ENCODE results near the gene ACADS.
A peak's percentile ranks its signal among the peaks of the same experiment; 100 is the strongest.

ACADS gene

DNA sequence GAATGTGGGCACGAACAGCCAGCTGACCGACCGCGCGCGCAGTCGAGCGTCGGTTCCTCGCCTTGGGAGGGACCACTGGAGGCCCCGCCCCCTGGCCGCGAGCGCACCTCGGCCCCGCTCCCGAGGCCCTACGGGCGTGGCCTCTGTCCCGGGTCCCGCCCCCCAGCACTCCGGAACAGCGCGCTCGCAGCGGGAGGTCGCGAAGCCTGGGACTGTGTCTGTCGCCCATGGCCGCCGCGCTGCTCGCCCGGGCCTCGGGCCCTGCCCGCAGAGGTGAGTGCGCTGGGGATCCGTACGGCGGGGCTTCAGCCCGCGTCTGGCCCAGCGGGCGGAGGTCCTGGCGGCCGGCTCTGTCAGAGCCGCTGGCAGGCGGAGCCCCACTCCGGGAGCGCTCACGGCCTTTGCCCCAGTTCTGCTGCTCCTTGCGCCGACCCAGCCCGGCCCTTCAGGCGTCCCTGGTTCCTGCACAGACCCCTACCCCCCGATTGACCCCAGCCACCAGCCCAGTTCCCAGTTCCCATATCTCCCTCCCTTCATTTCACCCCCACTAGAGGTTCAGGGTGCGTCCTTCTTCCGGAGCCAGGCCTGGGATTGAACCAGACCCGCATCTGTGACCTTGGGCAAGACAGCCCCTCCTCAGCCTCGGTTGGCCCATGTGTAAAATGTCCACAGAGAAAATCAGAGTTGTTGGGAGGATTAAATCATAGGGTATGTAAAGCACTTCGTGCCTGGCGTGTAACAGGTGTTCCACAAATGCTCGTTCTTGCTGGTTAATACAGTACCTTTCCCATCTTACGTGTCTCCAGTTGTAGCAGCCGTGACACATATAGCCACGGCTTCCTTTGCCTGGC, at the start of gene ACADS:
Gene ACADS (plus strand): TSS at position 168 of the 851 bp plus-strand sequence. CDS start 60 bp downstream, at position 228.
- DNase-seq (ENCODE audit: low read depth in 2 of 2) = peak; percentile 85 to 88

DNA sequence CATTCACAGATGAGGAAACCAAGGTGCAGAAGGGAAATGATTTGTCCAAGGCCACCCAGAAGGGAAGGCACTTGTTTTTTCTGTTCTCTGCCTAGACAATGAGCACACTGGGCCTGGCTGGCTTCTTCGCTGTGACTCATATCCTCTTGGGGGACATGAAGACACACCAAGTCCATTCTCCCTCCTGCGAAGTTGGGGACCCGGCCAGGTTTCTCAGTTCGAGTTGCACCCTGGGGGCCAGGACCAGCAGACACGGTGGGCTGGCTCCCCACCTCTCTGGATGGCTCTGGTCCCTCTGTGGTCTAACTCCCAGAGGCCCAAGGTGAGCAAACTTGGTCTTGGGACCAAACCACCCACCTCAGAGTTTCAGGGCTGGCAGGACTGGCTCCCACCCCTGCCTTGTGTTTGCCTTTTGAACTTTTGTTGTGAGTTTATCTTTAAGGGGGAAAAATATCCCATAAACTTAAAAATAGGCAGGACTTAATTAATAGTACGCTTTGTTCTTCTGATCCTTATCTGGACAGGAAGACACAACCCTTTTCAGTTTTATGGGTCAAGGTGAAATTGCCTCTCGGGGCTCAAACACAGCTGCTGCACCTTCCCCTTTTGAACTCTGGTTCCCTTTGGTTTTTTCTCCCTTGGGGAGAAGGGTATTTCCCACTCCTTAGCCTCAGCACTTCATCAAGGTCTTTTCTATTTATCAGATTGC, 47.7 kb upstream of the ACADS start:
- no peak for DNase-seq (ENCODE audit: low read depth in 2 of 2)

- no peak for DNase-seq (ENCODE audit: low read depth in 2 of 2)
These were observed 47.1 kb upstream of the ACADS start for GRCh38 chr12:120678572-120678971.

DNA sequence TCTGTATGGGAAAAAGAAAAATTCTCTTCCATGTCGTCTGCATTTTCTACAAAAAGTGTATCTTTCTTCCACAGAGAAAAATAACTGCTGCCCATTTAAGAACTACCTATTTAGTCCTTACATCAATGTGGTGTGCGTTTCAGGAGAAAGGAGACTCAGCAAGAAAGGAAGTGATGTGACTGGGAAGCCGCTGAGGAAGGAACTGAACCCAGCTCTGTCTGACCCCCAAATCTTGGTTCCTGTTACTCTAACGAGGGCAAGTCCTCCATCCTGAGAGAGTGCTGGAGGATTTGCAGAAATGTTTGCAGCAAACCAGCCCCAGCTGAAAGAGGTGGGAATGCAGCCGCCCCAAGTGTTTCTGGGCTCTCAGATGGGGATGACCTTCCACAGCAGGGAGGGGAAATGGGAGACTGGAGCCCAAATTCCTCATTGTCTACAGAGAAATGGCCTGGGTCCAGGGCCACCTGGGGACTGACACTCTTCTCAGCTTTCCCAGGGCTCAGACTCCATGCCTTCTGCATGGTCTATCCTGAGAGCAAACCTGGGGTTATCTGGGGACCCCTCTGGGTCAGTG, 45.4 kb upstream of the ACADS start:
- no peak for DNase-seq (ENCODE audit: low read depth in 2 of 2)

- no peak for DNase-seq (ENCODE audit: low read depth in 2 of 2)
These were observed 41.1 kb upstream of the ACADS start for GRCh38 chr12:120684523-120684932.

- no peak for DNase-seq (ENCODE audit: low read depth in 2 of 2)
These were observed 40.1 kb upstream of the ACADS start for GRCh38 chr12:120685522-120685921.

- peak; percentile 94 to 95 for DNase-seq (ENCODE audit: low read depth in 2 of 2)
These were observed 39.4 kb upstream of the ACADS start for GRCh38 chr12:120686151-120686689.

DNA sequence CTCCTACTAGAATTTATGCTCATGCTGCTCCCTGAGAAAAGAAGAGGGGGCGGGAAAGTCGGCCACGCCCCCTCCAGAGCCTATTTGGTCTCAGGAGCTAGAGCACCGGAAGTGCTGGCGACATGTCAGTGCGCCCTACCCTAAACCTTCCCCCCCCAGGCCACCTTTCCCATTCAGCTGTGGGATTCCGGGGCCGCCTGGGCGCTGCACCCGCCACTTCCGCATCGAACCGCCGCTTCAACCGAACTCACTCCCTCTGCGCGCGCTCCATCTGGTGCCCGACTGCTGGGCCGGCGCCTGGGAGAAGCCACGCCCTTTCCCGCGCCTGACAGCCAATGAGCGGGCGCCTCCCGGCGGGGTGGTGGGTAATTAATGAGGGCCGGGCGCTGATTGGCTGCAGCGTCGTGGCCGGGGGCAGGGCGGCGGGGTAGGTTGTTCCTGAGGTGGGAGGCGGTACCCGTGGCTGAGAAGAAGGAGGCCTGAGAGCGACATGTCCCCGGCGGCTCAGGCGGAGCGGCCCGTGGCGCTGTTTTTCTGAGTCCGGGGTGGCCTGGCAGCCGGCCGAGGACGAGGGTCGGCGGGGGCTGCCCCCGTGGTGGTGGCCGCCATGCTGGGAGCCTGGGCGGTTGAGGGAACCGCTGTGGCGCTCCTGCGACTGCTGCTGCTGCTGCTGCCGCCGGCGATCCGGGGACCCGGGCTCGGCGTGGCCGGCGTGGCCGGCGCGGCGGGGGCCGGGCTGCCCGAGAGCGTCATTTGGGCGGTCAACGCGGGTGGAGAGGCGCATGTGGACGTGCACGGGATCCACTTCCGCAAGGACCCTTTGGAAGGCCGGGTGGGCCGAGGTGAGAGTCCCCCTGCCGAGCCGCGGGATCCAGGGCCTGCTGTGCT, 38.7 kb upstream of the ACADS start, which contains the start of gene MLEC:
Gene MLEC (plus strand): TSS at position 460 of the 888 bp plus-strand sequence. CDS start 148 bp downstream, at position 608.
- DNase-seq (ENCODE audit: low read depth in 2 of 2) = peak; percentile 97 to 99

GRCh38 chr12:120687578-120688289, 37.9 kb upstream of the ACADS start:
- peak in 1 of 2 donors; percentile 22 for DNase-seq (ENCODE audit: low read depth in 2 of 2)

DNA sequence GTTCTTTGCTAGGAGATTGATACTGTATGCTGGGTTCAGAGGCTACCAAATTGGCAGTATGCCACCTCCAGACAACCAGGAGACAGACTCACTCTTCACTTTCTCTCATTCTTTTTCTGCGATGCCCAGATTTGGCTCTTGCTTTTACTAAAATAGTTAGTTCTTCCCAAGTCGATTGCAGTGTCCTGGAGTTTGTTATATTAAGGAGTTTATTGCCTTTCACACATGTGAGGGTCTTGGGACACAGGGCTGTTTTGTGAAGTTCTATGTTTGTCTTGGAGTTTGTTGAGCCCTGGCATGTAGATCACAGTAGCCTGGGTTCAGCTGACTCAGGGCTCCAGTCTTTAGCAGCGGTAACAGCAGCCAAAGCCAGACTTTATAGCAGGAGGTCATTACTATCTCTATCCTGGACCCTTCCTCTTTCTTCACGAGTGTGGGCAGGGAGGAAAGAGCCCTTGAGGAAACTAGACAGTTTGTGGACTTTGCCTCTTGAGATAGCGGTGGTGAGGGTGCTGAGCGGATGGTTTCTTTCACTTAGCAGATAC, 37.0 kb upstream of the ACADS start:
- no peak for DNase-seq (ENCODE audit: low read depth in 2 of 2)

- no peak for DNase-seq (ENCODE audit: low read depth in 2 of 2)
These were observed 36.1 kb upstream of the ACADS start for GRCh38 chr12:120689397-120690082.

DNA sequence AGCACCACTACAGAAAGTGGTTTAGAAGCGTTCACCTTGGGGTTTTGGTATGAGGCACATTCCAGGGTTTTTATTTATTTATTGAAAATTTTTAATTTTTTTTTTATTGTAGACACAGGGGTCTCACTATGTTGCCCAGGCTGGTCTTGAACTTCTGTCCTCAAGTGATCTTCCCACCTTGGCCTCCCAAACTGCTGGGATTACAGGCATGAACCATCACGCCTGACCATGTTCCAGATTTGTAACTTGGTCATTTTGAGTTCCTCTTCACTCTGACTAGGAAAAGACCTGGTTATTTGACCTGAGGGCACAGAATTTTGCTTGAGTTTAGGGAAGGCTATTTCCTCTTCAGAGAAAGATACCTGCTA, 35.6 kb upstream of the ACADS start:
- DNase-seq (ENCODE audit: low read depth in 2 of 2) = no peak

DNA sequence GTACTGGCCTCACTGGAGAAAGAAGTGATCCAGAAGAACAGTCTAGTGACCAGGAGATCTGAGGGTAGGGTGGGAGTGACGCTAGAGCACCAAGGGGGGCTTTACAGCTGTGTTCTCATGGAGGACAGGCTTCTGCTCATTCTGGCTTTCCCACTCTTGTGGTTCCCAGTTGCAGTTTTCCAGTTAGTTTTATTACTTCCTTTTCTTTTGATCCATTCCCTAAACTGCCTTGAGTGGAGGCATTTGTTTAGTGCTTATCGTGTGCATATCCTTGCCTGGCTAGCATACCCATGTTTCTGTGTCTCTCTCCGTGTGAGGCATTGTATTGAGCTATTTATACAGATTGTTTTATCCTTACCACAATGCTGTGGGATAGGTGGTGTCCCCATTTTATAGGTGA, 34.6 kb upstream of the ACADS start:
- DNase-seq (ENCODE audit: low read depth in 2 of 2) = no peak

GRCh38 chr12:120692524-120693033, 33.0 kb upstream of the ACADS start:
- no peak for DNase-seq (ENCODE audit: low read depth in 2 of 2)

GRCh38 chr12:120693848-120694247, 31.8 kb upstream of the ACADS start:
- DNase-seq (ENCODE audit: low read depth in 2 of 2) = no peak

DNA sequence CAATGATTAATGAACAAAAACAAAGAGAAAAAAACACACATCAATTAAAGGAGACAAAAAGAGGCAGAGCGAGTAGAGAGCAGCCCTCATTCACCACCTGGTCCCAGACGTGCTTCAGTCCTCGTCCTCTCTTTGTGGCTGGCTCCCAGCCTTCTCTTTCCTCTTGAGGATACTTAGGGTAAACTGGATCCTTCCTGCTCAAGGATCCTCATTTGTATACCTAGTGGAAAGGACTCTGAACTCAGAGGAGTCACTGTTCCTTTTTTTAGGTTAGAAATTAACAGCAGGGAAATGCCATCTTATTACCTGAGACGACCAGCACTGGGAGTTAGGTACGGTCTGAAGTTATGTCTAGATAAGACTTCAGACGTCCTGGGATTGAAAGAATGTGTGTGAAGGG, 29.0 kb upstream of the ACADS start:
- no peak for DNase-seq (ENCODE audit: low read depth in 2 of 2)

DNA sequence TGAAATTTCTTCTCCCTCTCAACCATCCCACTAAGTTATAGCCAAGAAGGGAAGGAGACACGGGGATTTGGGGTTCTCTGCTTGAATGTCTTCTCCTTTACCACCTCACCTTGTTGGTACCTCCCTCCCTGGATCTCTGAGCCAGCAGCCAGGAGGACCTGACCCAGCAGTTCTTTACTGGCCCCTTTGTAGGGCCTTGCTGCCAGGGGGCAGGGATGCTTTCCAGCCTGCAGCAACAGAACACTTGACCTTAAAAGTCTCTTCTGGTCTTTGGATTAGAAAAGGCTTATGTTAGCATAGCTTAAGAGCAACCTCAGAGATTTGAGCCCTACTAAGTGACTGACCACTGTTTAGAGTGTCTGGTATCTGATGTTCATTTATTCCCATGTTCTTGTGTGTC, 28.3 kb upstream of the ACADS start:
- no peak for DNase-seq (ENCODE audit: low read depth in 2 of 2)

- no peak for DNase-seq (ENCODE audit: low read depth in 2 of 2)
These were observed 27.0 kb upstream of the ACADS start for GRCh38 chr12:120698665-120699064.

DNA sequence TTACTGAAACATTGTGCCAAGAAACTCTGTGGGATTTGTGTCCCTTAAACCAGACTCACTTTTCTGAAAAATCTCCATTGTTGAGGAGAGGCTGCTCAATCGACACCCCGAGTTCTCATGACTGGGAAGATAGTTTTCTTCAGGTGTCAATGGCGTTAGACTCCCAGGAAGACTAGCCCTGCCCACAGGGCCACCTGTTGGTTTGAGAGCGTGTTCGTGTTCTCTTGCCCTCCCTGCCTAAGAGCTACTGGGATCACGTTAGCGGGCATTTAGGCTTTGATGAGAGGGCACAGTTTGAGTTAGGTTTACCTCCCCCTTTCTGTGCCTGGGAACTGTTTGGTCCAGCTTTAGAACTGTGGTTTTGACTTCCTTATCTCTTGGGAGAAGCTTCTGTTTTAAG, 26.1 kb upstream of the ACADS start:
- no peak for DNase-seq (ENCODE audit: low read depth in 2 of 2)

GRCh38 chr12:120700886-120701285, 24.7 kb upstream of the ACADS start:
- no peak for DNase-seq (ENCODE audit: low read depth in 2 of 2)

Measured in activated CD4-positive, alpha-beta T cell treated with anti-CD3 and anti-CD28 coated beads for 24 hours (primary cell).